DND-41 (cell line): Measurements from ENCODE around the gene POU2F1.

Experiments used
- EZH2 ChIP-seq: IDR thresholded peaks from 3 replicates; pipeline ENCODE4 v1.6.1; 2012; ENCODE audit warnings: borderline replicate concordance, low read depth, mild to moderate bottlenecking, moderate library complexity, low read length, inconsistent platforms; ENCODE audit not compliant: severe bottlenecking
- TF ChIP-seq, protein P1 (sequence below): IDR thresholded peaks from 2 replicates; pipeline ENCODE4 v1.5.1; 2012; ENCODE audit warnings: borderline replicate concordance, low read length, moderate library complexity, mild to moderate bottlenecking; ENCODE audit not compliant: poor library complexity, severe bottlenecking; ENCODE audit errors: extremely low read depth

DNA sequence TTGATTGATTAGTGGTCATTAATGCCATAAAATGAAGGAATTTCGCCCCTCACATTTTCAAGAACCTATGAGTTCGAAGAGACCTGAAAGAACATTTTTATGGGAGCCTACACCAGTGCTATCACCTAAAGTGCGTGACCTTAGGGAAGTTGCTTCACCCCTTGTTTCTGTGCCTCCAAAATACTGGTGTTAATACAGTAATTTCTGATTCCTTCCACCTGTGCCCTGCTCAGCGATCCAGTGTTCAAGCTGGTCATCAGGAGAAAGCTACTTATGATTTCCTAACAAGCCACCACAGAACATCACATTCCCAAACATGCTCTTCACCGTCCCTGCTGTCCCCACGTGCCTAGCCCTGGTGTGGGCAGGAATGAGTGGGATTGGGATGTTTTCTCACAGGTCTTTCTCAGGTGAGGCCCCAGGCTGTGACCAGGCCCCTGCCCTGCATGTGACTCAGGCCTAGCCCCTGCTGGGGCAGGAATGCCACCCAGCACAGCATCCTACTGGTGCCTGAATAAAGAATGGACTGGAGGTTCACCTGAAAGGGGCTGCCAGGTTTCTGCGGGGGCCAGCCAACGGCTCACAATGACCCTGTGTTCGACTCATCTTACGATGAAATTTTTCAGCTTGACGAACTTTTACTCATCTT, 237.4 kb downstream of the POU2F1 start:
- TF ChIP-seq, protein P1, sequence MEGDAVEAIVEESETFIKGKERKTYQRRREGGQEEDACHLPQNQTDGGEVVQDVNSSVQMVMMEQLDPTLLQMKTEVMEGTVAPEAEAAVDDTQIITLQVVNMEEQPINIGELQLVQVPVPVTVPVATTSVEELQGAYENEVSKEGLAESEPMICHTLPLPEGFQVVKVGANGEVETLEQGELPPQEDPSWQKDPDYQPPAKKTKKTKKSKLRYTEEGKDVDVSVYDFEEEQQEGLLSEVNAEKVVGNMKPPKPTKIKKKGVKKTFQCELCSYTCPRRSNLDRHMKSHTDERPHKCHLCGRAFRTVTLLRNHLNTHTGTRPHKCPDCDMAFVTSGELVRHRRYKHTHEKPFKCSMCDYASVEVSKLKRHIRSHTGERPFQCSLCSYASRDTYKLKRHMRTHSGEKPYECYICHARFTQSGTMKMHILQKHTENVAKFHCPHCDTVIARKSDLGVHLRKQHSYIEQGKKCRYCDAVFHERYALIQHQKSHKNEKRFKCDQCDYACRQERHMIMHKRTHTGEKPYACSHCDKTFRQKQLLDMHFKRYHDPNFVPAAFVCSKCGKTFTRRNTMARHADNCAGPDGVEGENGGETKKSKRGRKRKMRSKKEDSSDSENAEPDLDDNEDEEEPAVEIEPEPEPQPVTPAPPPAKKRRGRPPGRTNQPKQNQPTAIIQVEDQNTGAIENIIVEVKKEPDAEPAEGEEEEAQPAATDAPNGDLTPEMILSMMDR, result no peak
- TF ChIP-seq EZH2, result no peak
